GM13976 (cell line): ENCODE measurements around the gene VMP1.

Source experiments
- DNase-seq: peaks from one replicate; pipeline ENCODE4 v3.0.0; 2012; ENCODE audit warnings: low spot score
- in situ Hi-C: fragments of 300-500 bp; cut with MboI; formaldehyde crosslinking; loops from one replicate; pipeline ENCODE4 v1.12.0; 2022; ENCODE audit warnings: low sequenced_read_pairs, mixed read lengths, inconsistent platforms; ENCODE audit not compliant: unreplicated experiment
- TF ChIP-seq, protein P1 (sequence below): IDR thresholded peaks from 2 replicates; pipeline ENCODE4 v1.5.1; 2012; ENCODE audit warnings: borderline replicate concordance, mild to moderate bottlenecking; ENCODE audit not compliant: insufficient read depth; ENCODE audit errors: extremely low read depth, missing control alignments, control extremely low read depth

The VMP1 gene

DNA sequence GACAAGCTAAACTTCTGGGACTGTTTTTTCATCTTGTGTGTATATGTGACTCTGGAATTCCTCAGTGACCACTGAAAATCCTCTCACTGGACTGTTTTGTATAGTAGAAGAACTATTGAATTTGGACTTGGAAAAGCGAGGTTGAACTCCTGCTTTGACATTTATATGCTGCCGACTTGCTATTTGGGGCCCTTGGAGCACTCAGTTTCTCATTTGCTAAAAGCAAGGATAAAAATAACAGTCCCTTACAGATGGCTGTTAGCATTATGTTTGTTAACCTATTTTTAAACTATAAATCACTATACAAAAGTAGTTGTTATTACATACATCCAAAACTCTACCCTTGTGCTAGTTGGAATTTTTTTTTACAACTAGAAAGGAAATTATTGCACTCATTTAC lies 9.0 kb downstream of the VMP1 start:
- no peak for DNase-seq
- TF ChIP-seq, protein P1, sequence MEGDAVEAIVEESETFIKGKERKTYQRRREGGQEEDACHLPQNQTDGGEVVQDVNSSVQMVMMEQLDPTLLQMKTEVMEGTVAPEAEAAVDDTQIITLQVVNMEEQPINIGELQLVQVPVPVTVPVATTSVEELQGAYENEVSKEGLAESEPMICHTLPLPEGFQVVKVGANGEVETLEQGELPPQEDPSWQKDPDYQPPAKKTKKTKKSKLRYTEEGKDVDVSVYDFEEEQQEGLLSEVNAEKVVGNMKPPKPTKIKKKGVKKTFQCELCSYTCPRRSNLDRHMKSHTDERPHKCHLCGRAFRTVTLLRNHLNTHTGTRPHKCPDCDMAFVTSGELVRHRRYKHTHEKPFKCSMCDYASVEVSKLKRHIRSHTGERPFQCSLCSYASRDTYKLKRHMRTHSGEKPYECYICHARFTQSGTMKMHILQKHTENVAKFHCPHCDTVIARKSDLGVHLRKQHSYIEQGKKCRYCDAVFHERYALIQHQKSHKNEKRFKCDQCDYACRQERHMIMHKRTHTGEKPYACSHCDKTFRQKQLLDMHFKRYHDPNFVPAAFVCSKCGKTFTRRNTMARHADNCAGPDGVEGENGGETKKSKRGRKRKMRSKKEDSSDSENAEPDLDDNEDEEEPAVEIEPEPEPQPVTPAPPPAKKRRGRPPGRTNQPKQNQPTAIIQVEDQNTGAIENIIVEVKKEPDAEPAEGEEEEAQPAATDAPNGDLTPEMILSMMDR = no peak
- in situ Hi-C loops = no loop called here

DNA sequence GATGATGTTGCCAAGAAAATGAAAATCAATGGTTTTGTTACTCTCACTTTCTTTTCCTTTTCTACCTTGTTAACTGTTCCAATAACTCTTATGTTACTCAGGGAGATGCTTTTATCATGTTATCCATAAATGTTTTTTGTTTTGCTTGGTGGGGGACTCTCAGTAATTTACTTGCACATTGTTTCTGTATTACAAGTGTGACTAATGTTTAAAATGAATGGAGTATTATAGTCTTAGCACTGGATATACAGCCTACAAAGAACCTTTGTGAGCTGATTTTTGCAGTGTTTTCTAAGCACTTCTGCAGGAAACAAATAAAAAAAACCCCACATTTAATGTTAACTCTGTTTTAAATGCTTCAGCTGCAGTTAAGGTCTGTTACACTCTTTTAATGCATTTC lies 12.1 kb downstream of the VMP1 start:
- in situ Hi-C loops = no loop called here
- TF ChIP-seq, protein P1 = no peak
- no peak for DNase-seq

DNA sequence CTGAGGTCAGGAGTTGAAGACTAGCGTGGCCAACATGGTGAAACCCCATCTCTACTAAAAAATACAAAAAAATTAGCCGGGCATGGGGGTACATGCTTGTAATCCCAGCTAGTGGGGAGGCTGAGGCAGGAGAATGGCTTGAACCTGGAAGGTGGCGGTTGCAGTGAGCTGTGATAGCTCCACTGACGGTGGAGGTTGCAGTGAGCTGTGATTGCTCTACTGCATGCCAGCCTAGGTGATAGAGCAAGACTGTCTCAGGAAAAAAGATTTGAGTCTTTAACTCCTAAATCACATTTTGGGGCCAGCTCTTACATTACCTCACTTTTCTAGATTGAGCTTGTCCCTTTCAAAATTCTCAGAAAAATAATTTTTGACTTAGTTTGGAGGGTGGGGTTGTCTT lies 15.2 kb downstream of the VMP1 start:
- TF ChIP-seq, protein P1 = no peak
- DNase-seq = no peak
- in situ Hi-C loops = no loop called here

DNA sequence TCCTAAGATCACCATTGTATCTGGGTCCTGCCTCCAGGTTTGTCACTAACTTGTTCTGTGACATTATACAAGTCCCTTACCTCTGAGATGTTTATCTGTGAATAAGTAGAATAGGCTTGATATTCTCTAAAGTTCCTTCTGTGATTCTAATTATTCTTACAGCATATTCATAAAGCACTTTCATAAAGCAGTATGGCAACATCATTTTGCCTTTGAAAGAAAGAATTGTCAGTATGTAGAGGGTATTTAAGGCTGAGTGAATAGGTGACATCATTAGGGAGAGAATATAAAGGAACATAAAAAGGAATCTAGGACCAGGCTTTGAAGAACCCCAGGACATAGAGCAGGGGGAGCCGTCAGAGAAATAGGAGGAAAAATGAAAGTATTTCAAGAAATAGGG lies 15.6 kb downstream of the VMP1 start:
- in situ Hi-C loops = no loop called here
- TF ChIP-seq, protein P1 = no peak
- no peak for DNase-seq

DNA sequence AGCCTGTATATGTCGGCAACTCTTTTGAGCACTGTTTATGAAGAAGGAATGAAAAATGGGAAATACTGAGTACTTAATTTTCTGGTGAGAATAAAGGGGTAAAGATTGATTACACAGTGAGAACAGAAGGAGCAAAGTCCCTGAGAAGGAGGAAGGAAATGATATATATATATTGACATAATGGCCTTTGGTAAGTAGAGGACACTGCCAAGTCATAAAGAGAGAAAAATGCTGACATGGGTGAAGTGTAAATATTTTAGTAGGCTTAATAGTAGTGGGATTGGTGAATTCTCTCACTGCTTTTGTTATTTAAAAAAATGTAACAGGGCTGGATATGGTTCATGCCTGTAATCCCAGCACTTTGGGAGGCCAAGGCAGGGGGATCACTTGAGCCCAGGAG lies 16.2 kb downstream of the VMP1 start:
- no peak for DNase-seq
- TF ChIP-seq, protein P1 = no peak
- in situ Hi-C loops = no loop called here

DNA sequence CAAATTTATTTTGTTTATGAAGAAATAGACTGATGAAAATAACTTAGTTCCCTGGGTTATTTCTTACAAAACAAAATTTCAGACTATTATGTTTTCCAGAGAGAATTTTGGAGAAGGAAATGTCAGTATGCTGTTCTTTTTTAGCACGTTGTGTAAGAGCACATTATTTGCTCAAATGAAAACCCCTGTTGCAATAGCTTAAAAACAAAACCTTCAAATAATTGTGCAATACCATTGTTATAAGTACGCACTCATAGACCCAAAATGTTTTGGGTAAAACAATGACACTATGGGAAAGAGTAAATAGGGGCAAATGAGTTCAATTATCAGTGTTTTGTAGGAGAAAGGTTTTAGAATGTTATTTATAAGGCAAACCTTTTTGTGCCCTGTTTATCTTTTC lies 18.2 kb downstream of the VMP1 start:
- in situ Hi-C loops = no loop called here
- TF ChIP-seq, protein P1 = no peak

More for the DNA sequence above, 18.2 kb downstream of the VMP1 start:
- no peak for DNase-seq
